ENCODE measurements around the gene GOLGA2.

GRCh38 chr9:128250839-128251731, 24.7 kb downstream of the GOLGA2 start:
- no peak for TF ChIP-seq POLR2A (IDR thresholded peaks at IDR 0.05; ENCODE audit: low read depth, low read length)
- TF ChIP-seq POLR2AphosphoS5 (IDR thresholded peaks at IDR 0.05; ENCODE audit: low read depth, low read length) = no peak
- TF ChIP-seq TAF1 (IDR thresholded peaks at IDR 0.05; ENCODE audit: borderline replicate concordance, low read depth, low read length) = no peak

All from GM12892 (cell line).